Heart left ventricle (tissue), 13 donors: ENCODE measurements around the gene OR52I2.
A peak's percentile ranks its signal among the peaks of the same experiment; 100 is the strongest.

Experiments
- POLR2A ChIP-seq, 2 donors: fragments of 450-650 bp; IDR thresholded peaks; one replicate each; pipeline ENCODE4 v1.6.1; 2017; ENCODE audit warnings: antibody characterized with exemption in 2 of 2, mild to moderate bottlenecking in 2 of 2, moderate library complexity in 2 of 2
- TF ChIP-seq, protein P1 (sequence below), 12 donors: fragments of 200-600 bp; sonication (generic) in 4 of 12; IDR thresholded peaks; one replicate each; pipeline versions ENCODE4 v1.5.0 to v1.8.0; 2018 to 2022; ENCODE audit warnings: antibody characterized with exemption in 12 of 12, mild to moderate bottlenecking in 5 of 12
- donor health status: ischemic (EF 13 %, LVEDD 7.1; RV severe dilation, severe dysfunction).
- donor health status: DM: no; HTN: yes; CAD: no.
- donor health status: DM: no; HTN: no; CAD: no.
- donor health status: ischemic (EF 25% LVEDD 6.9; RV normal size, moderate dysfunction).
- donor health status: ischemic (EF 25% LVEDD 5.7; RV mildly dilated, moderate dysfunction).
- donor health status: ischemic (EF 35%, LVEDD 5.7; RV mildly dilated, moderate dysfunction).
- donor health status: nonischemic (EF 11% LVEDD 7.7; RV severe dilation, severe dysfunction).
- donor health status: DM: yes; HTN: yes; CAD: no.
- donor health status: PGD.
- donor health status: ischemic (EF 29% LVEDD 5.4; RV normal size, mild dysfunction).
- donor health status: nonischemic (EF 23%, LVEDD 6.1; RV moderate dilation, normal function).

DNA sequence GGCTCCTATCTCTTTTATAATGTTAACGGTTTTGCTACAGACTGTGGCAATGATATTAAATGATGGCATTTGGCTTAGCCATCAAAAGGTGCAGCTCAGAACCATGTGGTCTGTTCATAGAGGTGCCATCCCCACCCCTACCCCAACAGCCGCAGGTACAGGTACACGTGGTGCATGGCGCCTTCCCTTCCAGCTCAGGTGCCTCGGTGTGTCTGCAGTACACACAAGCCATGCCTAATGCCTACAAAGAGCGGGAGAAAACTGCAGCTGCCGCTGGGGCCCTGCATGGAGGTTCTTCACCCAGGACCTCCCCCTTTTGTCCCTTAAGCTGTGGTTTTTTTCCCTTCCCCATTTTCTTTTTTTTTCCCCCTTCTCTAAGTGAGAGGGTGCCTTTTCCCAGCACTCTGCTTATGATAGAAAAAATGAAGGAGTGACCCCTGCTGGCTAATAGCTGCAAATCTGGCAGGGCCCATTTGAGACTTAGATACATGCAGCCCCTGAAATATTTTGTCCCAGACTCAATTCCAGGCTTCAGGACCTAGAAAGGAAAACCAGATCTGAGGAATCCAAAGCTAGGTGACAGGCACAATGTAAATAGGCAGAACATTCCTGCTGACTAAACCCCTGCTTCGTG, 30.1 kb upstream of the OR52I2 start:
- TF ChIP-seq, protein P1, sequence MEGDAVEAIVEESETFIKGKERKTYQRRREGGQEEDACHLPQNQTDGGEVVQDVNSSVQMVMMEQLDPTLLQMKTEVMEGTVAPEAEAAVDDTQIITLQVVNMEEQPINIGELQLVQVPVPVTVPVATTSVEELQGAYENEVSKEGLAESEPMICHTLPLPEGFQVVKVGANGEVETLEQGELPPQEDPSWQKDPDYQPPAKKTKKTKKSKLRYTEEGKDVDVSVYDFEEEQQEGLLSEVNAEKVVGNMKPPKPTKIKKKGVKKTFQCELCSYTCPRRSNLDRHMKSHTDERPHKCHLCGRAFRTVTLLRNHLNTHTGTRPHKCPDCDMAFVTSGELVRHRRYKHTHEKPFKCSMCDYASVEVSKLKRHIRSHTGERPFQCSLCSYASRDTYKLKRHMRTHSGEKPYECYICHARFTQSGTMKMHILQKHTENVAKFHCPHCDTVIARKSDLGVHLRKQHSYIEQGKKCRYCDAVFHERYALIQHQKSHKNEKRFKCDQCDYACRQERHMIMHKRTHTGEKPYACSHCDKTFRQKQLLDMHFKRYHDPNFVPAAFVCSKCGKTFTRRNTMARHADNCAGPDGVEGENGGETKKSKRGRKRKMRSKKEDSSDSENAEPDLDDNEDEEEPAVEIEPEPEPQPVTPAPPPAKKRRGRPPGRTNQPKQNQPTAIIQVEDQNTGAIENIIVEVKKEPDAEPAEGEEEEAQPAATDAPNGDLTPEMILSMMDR (IDR thresholded peaks at IDR 0.05), result peak in 1 of 12 donors; percentile 6
- TF ChIP-seq POLR2A (IDR thresholded peaks at IDR 0.05), result no peak
